Ishikawa (cell line): ENCODE results near the gene ATAD3C.

Source experiments
- CEBPB ChIP-seq: IDR thresholded peaks from 2 replicates; pipeline ENCODE4 v1.6.1; 2012
- CREB1 ChIP-seq: IDR thresholded peaks from 2 replicates; pipeline ENCODE4 v1.6.1; 2012; ENCODE audit warnings: low read depth
- EP300 ChIP-seq: IDR thresholded peaks from 2 replicates; pipeline ENCODE4 v1.6.1; 2012; ENCODE audit warnings: borderline replicate concordance
- FOXM1 ChIP-seq: IDR thresholded peaks from 2 replicates; pipeline ENCODE4 v1.6.1; 2012; ENCODE audit warnings: low read depth, borderline replicate concordance
- NFIC ChIP-seq: IDR thresholded peaks from 2 replicates; pipeline ENCODE4 v1.6.1; 2012
- RAD21 ChIP-seq: IDR thresholded peaks from 2 replicates; pipeline ENCODE4 v1.6.1; 2012; ENCODE audit warnings: low read depth
- TAF1 ChIP-seq: IDR thresholded peaks from 2 replicates; pipeline ENCODE4 v1.6.1; 2012; ENCODE audit warnings: low read depth, mild to moderate bottlenecking
- USF1 ChIP-seq: IDR thresholded peaks from 2 replicates; pipeline ENCODE4 v1.6.1; 2012
- YY1 ChIP-seq: IDR thresholded peaks from 2 replicates; pipeline ENCODE4 v1.6.1; 2012; ENCODE audit warnings: low read depth
- TF ChIP-seq, protein P1 (sequence below): IDR thresholded peaks from 2 replicates; pipeline ENCODE4 v1.6.1; 2012

DNA sequence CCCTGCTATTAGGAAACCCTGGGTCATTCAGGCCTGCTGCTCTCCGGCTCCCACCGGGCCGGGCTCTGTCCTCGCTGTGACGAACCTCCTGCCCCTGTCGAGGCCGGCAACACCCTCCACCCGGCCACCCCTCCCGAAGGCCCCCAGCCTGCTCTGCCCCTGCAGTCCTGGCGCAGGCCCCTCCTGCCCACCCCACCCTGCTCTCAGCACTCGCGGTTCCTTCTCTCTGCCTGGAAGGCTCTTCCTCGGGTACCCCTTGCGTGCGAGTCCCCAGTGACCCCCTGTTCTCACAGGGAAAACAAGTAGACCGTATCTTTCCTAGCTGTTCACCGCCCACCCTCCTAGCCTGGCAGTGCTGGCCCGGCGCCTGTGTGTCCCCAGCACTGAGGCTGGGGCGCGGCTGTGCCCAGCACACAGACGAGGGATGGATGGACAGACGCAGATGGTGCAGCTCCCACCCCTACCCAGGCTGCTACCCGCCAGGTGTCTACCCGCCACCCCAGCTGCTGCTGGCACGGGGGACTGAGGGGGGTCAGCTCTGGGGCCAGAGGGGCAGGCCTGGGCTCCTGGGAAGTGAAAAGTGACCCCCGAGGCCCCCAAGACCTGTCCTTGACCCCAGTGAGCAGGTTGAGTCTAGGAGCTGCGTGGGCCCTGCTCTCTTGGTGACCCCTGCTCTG, 17.1 kb upstream of the ATAD3C start:
- TF ChIP-seq RAD21 = no peak
- no peak for TF ChIP-seq CEBPB
- TF ChIP-seq CREB1 = no peak
- TF ChIP-seq NFIC = no peak
- TF ChIP-seq, protein P1, sequence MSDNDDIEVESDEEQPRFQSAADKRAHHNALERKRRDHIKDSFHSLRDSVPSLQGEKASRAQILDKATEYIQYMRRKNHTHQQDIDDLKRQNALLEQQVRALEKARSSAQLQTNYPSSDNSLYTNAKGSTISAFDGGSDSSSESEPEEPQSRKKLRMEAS = no peak
- no peak for TF ChIP-seq YY1
- TF ChIP-seq EP300 = no peak
- TF ChIP-seq TAF1 = no peak
- no peak for TF ChIP-seq USF1
- no peak for TF ChIP-seq FOXM1
